A549 (cell line): ENCODE measurements around the gene TLE1. TPM values are rescaled to one million over a fixed set of nuclear protein-coding genes. Genes with fewer than 3 reads are reported as not detected.

Experiments
- ATAC-seq, 2 experiments: fragments of 200-7000 bp in 1 of 2; fragments of >200 bp in 1 of 2; cut with Nextera tagmentation in 1 of 2; cut with Tn5 transposase in 1 of 2; 3 replicates each; pipeline versions ENCODE4 v1.8.0 to v1.9.1; 2018 to 2020; ENCODE audit warnings: mild to moderate bottlenecking in 1 of 2, moderate library complexity in 1 of 2
- CTCF ChIA-PET: fragments of 300-600 bp; sonication (Branson Sonifier 250); formaldehyde crosslinking; extraction: SDS; loops from one replicate; lab custom pipeline; 2021; ENCODE audit warnings: antibody characterized with exemption, inconsistent platforms; lab: Yijun Ruan, JAX
- POLR2A ChIA-PET: fragments of 350-600 bp; formaldehyde crosslinking; extraction: SDS; loops from one replicate; lab custom pipeline; 2021; ENCODE audit warnings: antibody characterized with exemption, inconsistent platforms; lab: Yijun Ruan, JAX
- DNase-seq, 2 experiments: peaks; one replicate each; pipeline versions ENCODE4 v3.0.0 to v3.0.0-alpha.2; 2011 to 2016; ENCODE audit warnings: low read depth in 1 of 2, low spot score in 1 of 2
- FAIRE-seq: peaks from 2 replicates; lab custom pipeline; 2011; peaks lifted over from hg19 to GRCh38; lab: Jason Lieb, UNC
- H3K27ac ChIP-seq, 2 experiments: fragments of >200 bp; sonication (Bioruptor Twin); formaldehyde crosslinking; 3 replicates each; pipeline ENCODE4 v1.5.1; 2016 to 2017
- H3K4me1 ChIP-seq: fragments of >200 bp; sonication (Bioruptor Twin); formaldehyde crosslinking; 3 replicates; pipeline ENCODE4 v1.6.1; 2016
- H3K4me2 ChIP-seq: fragments of >200 bp; sonication (Bioruptor Twin); formaldehyde crosslinking; 3 replicates; pipeline ENCODE4 v1.6.1; 2016
- H3K4me3 ChIP-seq: fragments of >200 bp; sonication (Bioruptor Twin); formaldehyde crosslinking; 3 replicates; pipeline ENCODE4 v1.5.1; 2016
- H3K9me3 ChIP-seq: fragments of >200 bp; sonication (Bioruptor Twin); formaldehyde crosslinking; 3 replicates; pipeline ENCODE4 v1.6.1; 2016
- BHLHE40 ChIP-seq: IDR thresholded peaks from 2 replicates; pipeline ENCODE4 v1.6.1; 2012; ENCODE audit warnings: low read depth, low read length, inconsistent platforms
- CBX2 ChIP-seq: fragments of 200-600 bp; sonication (generic); IDR thresholded peaks from 2 replicates; pipeline ENCODE4 v1.6.1; 2016; ENCODE audit warnings: low read depth, mild to moderate bottlenecking, borderline replicate concordance
- CBX8 ChIP-seq: fragments of 200-600 bp; sonication (generic); IDR thresholded peaks from 2 replicates; pipeline ENCODE4 v1.6.1; 2016
- CEBPB ChIP-seq, 2 experiments: fragments of >200 bp in 1 of 2; sonication (Bioruptor Twin) in 1 of 2; formaldehyde crosslinking in 1 of 2; IDR thresholded peaks; 2 replicates each; pipeline ENCODE4 v1.6.1; 2012 to 2016
- EHF ChIP-seq: fragments of 250-450 bp; sonication (Bioruptor Pico); IDR thresholded peaks from 2 replicates; pipeline ENCODE4 v1.5.0; 2020; ENCODE audit warnings: mild to moderate bottlenecking
- EP300 ChIP-seq, 2 experiments: fragments of >200 bp; sonication (Bioruptor Twin); formaldehyde crosslinking; IDR thresholded peaks; 2 replicates in 1 of 2; 3 replicates in 1 of 2; pipeline ENCODE4 v1.6.1; 2016 to 2017
- FOSL2 ChIP-seq, 2 experiments: fragments of 450-650 bp in 1 of 2; fragments of >200 bp in 1 of 2; sonication (Bioruptor Twin) in 1 of 2; formaldehyde crosslinking; IDR thresholded peaks; 2 replicates each; pipeline versions ENCODE4 v1.5.0 to v1.6.1; 2016 to 2020; ENCODE audit warnings: mild to moderate bottlenecking in 1 of 2, moderate library complexity in 1 of 2
- FOXS1 ChIP-seq: fragments of 250-450 bp; sonication (Bioruptor Pico); IDR thresholded peaks from 2 replicates; pipeline ENCODE4 v1.5.0; 2020; ENCODE audit warnings: mild to moderate bottlenecking, moderate library complexity
- HEYL ChIP-seq: fragments of 250-450 bp; sonication (Bioruptor Pico); IDR thresholded peaks from 2 replicates; pipeline ENCODE4 v1.8.0; 2021; ENCODE audit warnings: mild to moderate bottlenecking, moderate library complexity
- HOXB5 ChIP-seq: fragments of 250-450 bp; sonication (Bioruptor Pico); IDR thresholded peaks from 2 replicates; pipeline ENCODE4 v1.5.0; 2020; ENCODE audit warnings: mild to moderate bottlenecking, moderate library complexity
- JUN ChIP-seq, 2 experiments: fragments of >200 bp; sonication (Bioruptor Twin); formaldehyde crosslinking; IDR thresholded peaks; 2 replicates in 1 of 2; 3 replicates in 1 of 2; pipeline ENCODE4 v1.6.1; 2016 to 2017
- JUNB ChIP-seq: fragments of >200 bp; sonication (Bioruptor Twin); formaldehyde crosslinking; IDR thresholded peaks from 2 replicates; pipeline ENCODE4 v1.6.1; 2016
- KDM5A ChIP-seq: fragments of 200-600 bp; sonication (generic); IDR thresholded peaks from 2 replicates; pipeline ENCODE4 v1.6.1; 2016; ENCODE audit warnings: antibody characterized with exemption, mild to moderate bottlenecking
- MAZ ChIP-seq: fragments of 150-350 bp; IDR thresholded peaks from 2 replicates; pipeline ENCODE4 v1.6.1; 2014; ENCODE audit warnings: antibody characterized with exemption, low read depth, low read length, borderline replicate concordance
- MYC ChIP-seq: IDR thresholded peaks from 2 replicates; pipeline ENCODE4 v1.6.1; 2012; ENCODE audit warnings: mild to moderate bottlenecking, inconsistent platforms, low read length, improper control_type of control experiment, borderline replicate concordance
- PHF8 ChIP-seq: fragments of 200-600 bp; sonication (generic); IDR thresholded peaks from 2 replicates; pipeline ENCODE4 v1.6.1; 2016; ENCODE audit warnings: low read depth, mild to moderate bottlenecking, antibody characterized with exemption, moderate library complexity, borderline replicate concordance
- POLR2AphosphoS2 ChIP-seq: conservative IDR thresholded peaks from 2 replicates; pipeline ENCODE4 v1.6.1; 2012; ENCODE audit warnings: low read length, improper control_type of control experiment, inconsistent platforms
- RAD21 ChIP-seq, 2 experiments: fragments of >200 bp in 1 of 2; sonication (Bioruptor Twin) in 1 of 2; formaldehyde crosslinking in 1 of 2; IDR thresholded peaks in 1 of 2; conservative IDR thresholded peaks in 1 of 2; 2 replicates in 1 of 2; 3 replicates in 1 of 2; pipeline ENCODE4 v1.6.1; 2012 to 2018; ENCODE audit warnings: inconsistent platforms in 1 of 2
- RCOR1 ChIP-seq: fragments of 150-350 bp; IDR thresholded peaks from 2 replicates; pipeline ENCODE4 v1.6.1; 2014; ENCODE audit warnings: antibody characterized with exemption, low read length, low read depth
- TP53 ChIP-seq: fragments of 250-450 bp; sonication (Bioruptor Pico); IDR thresholded peaks from 2 replicates; pipeline ENCODE4 v1.5.0; 2021; ENCODE audit warnings: mild to moderate bottlenecking, moderate library complexity
- ZSCAN20 ChIP-seq: fragments of 250-450 bp; sonication (Bioruptor Pico); IDR thresholded peaks from 2 replicates; pipeline ENCODE4 v1.8.0; 2022; ENCODE audit warnings: mild to moderate bottlenecking, moderate library complexity
- WGBS: methylation state at CpG from one replicate; pipeline ENCODE4 v1.1.6; 2017; ENCODE audit errors: missing lambda C conversion rate; 5-methylcytosine and 5-hydroxymethylcytosine counted together
- polyA plus RNA-seq, 4 experiments: library from polyadenylated mRNA; depleted of rRNA in 3 of 4; stranded (reverse); fragments of >200 nt; fragmentation: RNase III in 1 of 4; extraction: RNeasy Plus Mini Kit Qiagen cat#74134 plus additional on column Dnase treatment in 1 of 4; gene quantifications; 2 replicates in 3 of 4; 3 replicates in 1 of 4; pipeline ENCODE4 v1.2.3, GENCODE V29; 2011 to 2017
- TF ChIP-seq, protein P1 (sequence below): fragments of 200-600 bp; sonication (generic); IDR thresholded peaks from 2 replicates; pipeline ENCODE4 v1.6.1; 2016; ENCODE audit warnings: antibody characterized with exemption, mild to moderate bottlenecking, moderate library complexity
- TF ChIP-seq, protein P2 (sequence below): IDR thresholded peaks from 2 replicates; pipeline ENCODE4 v1.6.1; 2012
- TF ChIP-seq, protein P3 (sequence below): IDR thresholded peaks from 2 replicates; pipeline ENCODE4 v1.6.1; 2012

Gene TLE1
- polyA plus RNA-seq, 2 of the 4 experiments (the other 2 are of a cell fraction), result 45.8 to 117 TPM

DNA sequence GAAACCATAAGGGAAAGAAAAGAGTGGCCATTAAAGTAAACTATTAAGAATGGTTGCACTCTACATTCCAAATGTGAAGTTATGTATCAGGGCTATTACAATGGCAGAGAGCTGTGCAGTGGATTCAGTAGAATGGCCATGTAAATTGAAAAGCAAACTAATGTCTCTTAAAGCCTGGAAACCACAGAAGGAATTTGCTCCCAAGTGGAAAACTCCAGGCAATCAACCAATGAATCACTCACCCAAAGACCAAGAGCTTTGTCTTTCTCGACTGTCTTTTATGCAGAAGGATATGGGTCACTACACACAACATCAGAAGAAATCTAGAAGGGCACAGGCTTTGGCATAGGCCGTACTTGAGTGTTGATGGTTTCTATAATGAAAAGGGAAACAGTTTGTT, 114.9 kb downstream of the TLE1 start:
- Histone ChIP-seq H3K9me3 (no peaks in the 10 kb centered on the region), H3K4me2 (no peak overlapping the region), H3K27ac (peak overlapping the region in 1 of 2 experiments; percentile 25; a peak in 2 of 6 replicates)
- DNase-seq (no peak), FAIRE-seq (no peak)
- 58% methylated on average over 2 of the region's 2 CpGs for WGBS
- no peak for TF ChIP-seq EHF (CRISPR knock-in tag)
- no peak for TF ChIP-seq RCOR1
- TF ChIP-seq CBX2, result no peak
- TF ChIP-seq FOXS1 (CRISPR knock-in tag), result no peak
- TF ChIP-seq MYC, result no peak
- no peak for TF ChIP-seq EP300 (IDR thresholded peaks at IDR 0.05)
- TF ChIP-seq CBX8, result no peak
- TF ChIP-seq POLR2AphosphoS2, result no peak
- TF ChIP-seq JUNB, result no peak
- TF ChIP-seq, protein P1, sequence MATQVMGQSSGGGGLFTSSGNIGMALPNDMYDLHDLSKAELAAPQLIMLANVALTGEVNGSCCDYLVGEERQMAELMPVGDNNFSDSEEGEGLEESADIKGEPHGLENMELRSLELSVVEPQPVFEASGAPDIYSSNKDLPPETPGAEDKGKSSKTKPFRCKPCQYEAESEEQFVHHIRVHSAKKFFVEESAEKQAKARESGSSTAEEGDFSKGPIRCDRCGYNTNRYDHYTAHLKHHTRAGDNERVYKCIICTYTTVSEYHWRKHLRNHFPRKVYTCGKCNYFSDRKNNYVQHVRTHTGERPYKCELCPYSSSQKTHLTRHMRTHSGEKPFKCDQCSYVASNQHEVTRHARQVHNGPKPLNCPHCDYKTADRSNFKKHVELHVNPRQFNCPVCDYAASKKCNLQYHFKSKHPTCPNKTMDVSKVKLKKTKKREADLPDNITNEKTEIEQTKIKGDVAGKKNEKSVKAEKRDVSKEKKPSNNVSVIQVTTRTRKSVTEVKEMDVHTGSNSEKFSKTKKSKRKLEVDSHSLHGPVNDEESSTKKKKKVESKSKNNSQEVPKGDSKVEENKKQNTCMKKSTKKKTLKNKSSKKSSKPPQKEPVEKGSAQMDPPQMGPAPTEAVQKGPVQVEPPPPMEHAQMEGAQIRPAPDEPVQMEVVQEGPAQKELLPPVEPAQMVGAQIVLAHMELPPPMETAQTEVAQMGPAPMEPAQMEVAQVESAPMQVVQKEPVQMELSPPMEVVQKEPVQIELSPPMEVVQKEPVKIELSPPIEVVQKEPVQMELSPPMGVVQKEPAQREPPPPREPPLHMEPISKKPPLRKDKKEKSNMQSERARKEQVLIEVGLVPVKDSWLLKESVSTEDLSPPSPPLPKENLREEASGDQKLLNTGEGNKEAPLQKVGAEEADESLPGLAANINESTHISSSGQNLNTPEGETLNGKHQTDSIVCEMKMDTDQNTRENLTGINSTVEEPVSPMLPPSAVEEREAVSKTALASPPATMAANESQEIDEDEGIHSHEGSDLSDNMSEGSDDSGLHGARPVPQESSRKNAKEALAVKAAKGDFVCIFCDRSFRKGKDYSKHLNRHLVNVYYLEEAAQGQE, result no peak
- TF ChIP-seq, all 56 proteins: peak for 0
- peak in 1 of 2 experiments; percentile 25; a peak in 2 of 6 replicates for ATAC-seq
- no peak overlapping the region for H3K4me3 ChIP-seq
- ChIA-PET POLR2A (interaction anchor here (0.7 to 1.0 kb wide), 2 partner anchors 13 to 102 kb away, joined by 3 to 4 read pairs; no protein-coding TSS in a partner anchor), CTCF (no interaction called here)
- H3K4me1 ChIP-seq, result peaks cover 14% of the 10 kb centered on the region; the same call in 2 of the 3 replicates

DNA sequence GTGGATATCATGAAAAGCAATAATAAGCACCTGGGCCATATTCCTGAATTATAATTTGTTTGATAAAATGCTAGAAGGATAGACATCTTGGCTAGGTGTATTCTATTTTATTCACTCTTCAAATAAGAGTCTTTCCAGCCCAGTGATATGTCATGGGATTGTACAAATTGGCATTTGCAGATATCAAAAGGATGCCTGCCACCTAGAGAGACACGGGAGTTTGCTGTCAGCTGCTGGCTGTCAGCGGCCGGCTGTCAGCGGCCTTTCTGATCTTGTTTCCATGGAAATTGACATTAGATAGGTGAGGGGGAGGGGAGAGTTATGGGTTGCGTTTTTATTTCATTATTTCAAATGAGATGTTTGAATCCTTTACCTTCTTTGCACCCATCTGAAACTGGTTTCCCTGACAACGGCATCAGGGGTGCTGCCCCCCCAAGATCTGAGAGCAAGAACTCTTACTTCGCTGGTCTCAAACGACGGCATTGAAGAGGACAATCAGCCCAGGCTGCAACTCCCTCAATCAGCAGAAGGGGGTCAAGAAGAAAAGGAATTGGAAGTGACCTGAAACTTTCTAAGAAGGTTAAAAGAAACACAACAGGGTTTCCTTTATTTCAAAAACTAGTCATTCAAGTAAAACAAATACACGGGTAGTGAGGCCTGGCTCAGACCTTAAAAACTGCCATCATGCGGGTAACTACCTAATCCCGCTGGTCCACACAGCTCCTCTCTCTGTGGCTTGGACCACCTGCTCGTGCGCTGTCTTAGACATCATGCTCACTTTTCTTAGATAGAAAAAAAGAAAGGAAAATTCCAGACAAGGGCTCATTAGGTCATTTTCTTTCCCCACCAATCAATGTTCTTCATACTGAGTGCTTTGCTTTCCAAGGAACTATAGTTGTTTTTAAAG, 115.7 kb downstream of the TLE1 start:
- TF ChIP-seq CEBPB (IDR thresholded peaks at IDR 0.05) (no peak), TP53 (CRISPR knock-in tag) (no peak), POLR2AphosphoS2 (no peak), JUN (IDR thresholded peaks at IDR 0.05) (no peak), FOSL2 (IDR thresholded peaks at IDR 0.05) (no peak), FOSL2 (CRISPR knock-in tag; IDR thresholded peaks at IDR 0.05) (no peak), BHLHE40 (no peak), PHF8 (no peak), MAZ (no peak), HOXB5 (CRISPR knock-in tag) (no peak), JUNB (no peak), KDM5A (no peak), CBX8 (no peak), HEYL (CRISPR knock-in tag) (no peak), RAD21 (conservative IDR thresholded peaks at IDR 0.05 in 1 of 2, IDR thresholded peaks at IDR 0.05 in 1 of 2) (no peak), ZSCAN20 (no peak)
- TF ChIP-seq, protein P2, sequence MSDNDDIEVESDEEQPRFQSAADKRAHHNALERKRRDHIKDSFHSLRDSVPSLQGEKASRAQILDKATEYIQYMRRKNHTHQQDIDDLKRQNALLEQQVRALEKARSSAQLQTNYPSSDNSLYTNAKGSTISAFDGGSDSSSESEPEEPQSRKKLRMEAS, result no peak
- TF ChIP-seq, protein P3, sequence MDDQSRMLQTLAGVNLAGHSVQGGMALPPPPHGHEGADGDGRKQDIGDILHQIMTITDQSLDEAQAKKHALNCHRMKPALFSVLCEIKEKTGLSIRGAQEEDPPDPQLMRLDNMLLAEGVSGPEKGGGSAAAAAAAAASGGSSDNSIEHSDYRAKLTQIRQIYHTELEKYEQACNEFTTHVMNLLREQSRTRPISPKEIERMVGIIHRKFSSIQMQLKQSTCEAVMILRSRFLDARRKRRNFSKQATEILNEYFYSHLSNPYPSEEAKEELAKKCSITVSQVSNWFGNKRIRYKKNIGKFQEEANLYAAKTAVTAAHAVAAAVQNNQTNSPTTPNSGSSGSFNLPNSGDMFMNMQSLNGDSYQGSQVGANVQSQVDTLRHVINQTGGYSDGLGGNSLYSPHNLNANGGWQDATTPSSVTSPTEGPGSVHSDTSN, result no peak
- Histone ChIP-seq H3K9me3 (no peaks in the 10 kb centered on the region), H3K4me1 (peaks cover 14% of the 10 kb centered on the region; the same call in 2 of the 3 replicates), H3K4me2 (no peak overlapping the region), H3K4me3 (no peak overlapping the region), H3K27ac (peak overlapping the region in 1 of 2 experiments; percentile 25; a peak in 2 of 6 replicates)
- 83% methylated on average over 14 of the region's 14 CpGs for WGBS
- POLR2A ChIA-PET, result interaction anchor here (1.0 kb wide), 1 partner anchor 14 kb away, joined by 4 read pairs; no protein-coding TSS in a partner anchor
- ATAC-seq (no peak), FAIRE-seq (no peak), DNase-seq (no peak)
- CTCF ChIA-PET, result no interaction called here
